ENCODE results near the gene TFB1M. TPM values are rescaled to one million over a fixed set of nuclear protein-coding genes. Genes with fewer than 3 reads are reported as not detected.

Gene TFB1M
- total RNA-seq, 1 donor from 2014 or later: 16.3 TPM

Other genes with a start within 250 kb of the TFB1M start
- gene CLDN20, start 50.5 kb downstream of the TFB1M start, total RNA-seq: not detected
- not detected for gene NOX3, start 141.4 kb upstream of the TFB1M start, total RNA-seq

All from esophagus mucosa (tissue), 1 donor.